Measurements from ENCODE around the gene CDH3. TPM values are rescaled to one million over a fixed set of nuclear protein-coding genes. Genes with fewer than 3 reads are reported as not detected.

CDH3 gene
- total and polyA plus RNA-seq, 2 of the 13 experiments (the other 11 are each of a cell fraction or from before 2014, with no cell fraction given): 0.11 TPM; not detected in 1

DNA sequence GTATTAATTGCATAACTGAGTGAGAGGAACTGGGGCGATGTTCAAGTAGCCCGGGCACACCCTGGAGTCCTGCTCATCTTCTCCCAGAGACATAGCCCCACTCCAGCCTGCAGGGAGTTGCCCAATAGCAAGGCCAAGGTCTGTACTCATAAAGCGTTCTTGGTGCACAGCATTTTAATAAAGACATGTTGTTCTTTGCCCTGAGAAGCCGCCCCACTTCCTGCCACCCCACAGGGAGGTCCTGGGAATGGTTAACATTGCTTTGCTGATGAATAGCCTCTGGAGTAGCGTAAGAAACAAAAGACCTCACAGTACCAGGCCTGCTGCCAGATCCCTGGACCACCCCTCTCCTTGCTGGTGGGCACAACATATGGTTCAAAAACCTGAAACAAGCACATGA, 70.4 kb downstream of the CDH3 start (continued):
- TF ChIP-seq CEBPG (CRISPR knock-in tag; IDR thresholded peaks at IDR 0.05) (peak; percentile 88), ZBTB39 (CRISPR knock-in tag; IDR thresholded peaks at IDR 0.05) (no peak), ZHX2 (IDR thresholded peaks at IDR 0.05; ENCODE audit: low read depth) (no peak), ZHX2 (CRISPR knock-in tag; IDR thresholded peaks at IDR 0.05; ENCODE audit: borderline replicate concordance) (no peak), ATM (IDR thresholded peaks at IDR 0.05; ENCODE audit: borderline replicate concordance) (no peak), ZNF770 (CRISPR knock-in tag; IDR thresholded peaks at IDR 0.05) (no peak), ZBTB7A (CRISPR knock-in tag; IDR thresholded peaks at IDR 0.05) (peak; percentile 20; the same call in 1 of the 2 replicates), PRMT3 (CRISPR knock-in tag; IDR thresholded peaks at IDR 0.05; ENCODE audit: borderline replicate concordance, low read depth) (no peak), ZNF510 (CRISPR knock-in tag; IDR thresholded peaks at IDR 0.05; ENCODE audit: low read depth) (no peak), MIER2 (CRISPR knock-in tag; IDR thresholded peaks at IDR 0.05) (0 out of 2 replicates have a peak, but pooled peaks have one; percentile 43), DDIT3 (CRISPR knock-in tag; IDR thresholded peaks at IDR 0.05) (no peak), PAF1 (CRISPR knock-in tag; IDR thresholded peaks at IDR 0.05) (no peak), ZNF768 (CRISPR knock-in tag; IDR thresholded peaks at IDR 0.05) (no peak), FOXA1 (IDR thresholded peaks at IDR 0.05) (no peak), FOXA1 (CRISPR knock-in tag; IDR thresholded peaks at IDR 0.05) (no peak), ATF3 (CRISPR knock-in tag; IDR thresholded peaks at IDR 0.05) (no peak), SOX5 (CRISPR knock-in tag; IDR thresholded peaks at IDR 0.05; ENCODE audit: borderline replicate concordance) (no peak), PHF8 (CRISPR knock-in tag; IDR thresholded peaks at IDR 0.05) (no peak)
